PC-3 (cell line): ENCODE measurements around the gene POLR3E. TPM values are rescaled to one million over a fixed set of nuclear protein-coding genes. Genes with fewer than 3 reads are reported as not detected.

Experiments used
- ATAC-seq: fragments of 200-7000 bp; cut with Tn5 transposase; 2 replicates; pipeline ENCODE4 v1.9.1; 2020; ENCODE audit warnings: mild to moderate bottlenecking, moderate library complexity
- BruUV-seq: library from RNA; stranded (reverse); fragments of 400-500 nt; replicated peaks from 2 replicates; lab custom pipeline; 2021; lab: Mats Ljungman, UMichigan
- CTCF ChIA-PET: fragments of 300-600 bp; sonication (Branson Sonifier 250); formaldehyde crosslinking; loops from one replicate; lab custom pipeline; 2022; ENCODE audit warnings: antibody characterized with exemption; lab: Charles Lee
- POLR2A ChIA-PET: fragments of 300-600 bp; sonication (Branson Sonifier 250); formaldehyde crosslinking; loops from one replicate; lab custom pipeline; 2022; ENCODE audit warnings: antibody characterized with exemption; ENCODE audit not compliant: unreplicated experiment; lab: Charles Lee
- DNase-seq: peaks from one replicate; pipeline ENCODE4 v3.0.0-alpha.2; 2015
- H2AFZ ChIP-seq: fragments of 300-600 bp; sonication (generic); 2 replicates; pipeline ENCODE4 v1.6.0; 2016; ENCODE audit warnings: antibody characterized with exemption, low read length
- H3F3A ChIP-seq: fragments of 300-600 bp; sonication (generic); one replicate; pipeline ENCODE4 v1.6.0; 2017; ENCODE audit warnings: antibody characterized with exemption, low read length, control low read depth, mild to moderate bottlenecking; ENCODE audit not compliant: unreplicated experiment
- H3K27ac ChIP-seq: fragments of 300-600 bp; sonication (generic); 2 replicates; pipeline ENCODE4 v1.5.1; 2016; ENCODE audit warnings: mild to moderate bottlenecking, low read length
- H3K27me3 ChIP-seq: fragments of 300-600 bp; sonication (generic); 2 replicates; pipeline ENCODE4 v1.6.1; 2016; ENCODE audit warnings: low read length, mixed read lengths
- H3K36me3 ChIP-seq: fragments of 300-600 bp; sonication (generic); 2 replicates; pipeline ENCODE4 v1.6.1; 2016; ENCODE audit warnings: low read depth, mixed run types, low read length, mixed read lengths
- H3K4me1 ChIP-seq: fragments of 300-600 bp; sonication (generic); 2 replicates; pipeline ENCODE4 v1.5.1; 2016; ENCODE audit warnings: low read length; ENCODE audit not compliant: insufficient read depth
- H3K4me2 ChIP-seq: fragments of 300-600 bp; sonication (generic); 2 replicates; pipeline ENCODE4 v1.6.0; 2016; ENCODE audit warnings: low read length
- H3K4me3 ChIP-seq: fragments of 300-600 bp; sonication (generic); 2 replicates; pipeline ENCODE4 v1.5.1; 2016; ENCODE audit warnings: mild to moderate bottlenecking, low read length, mixed read lengths
- H3K79me2 ChIP-seq: fragments of 300-600 bp; sonication (generic); 2 replicates; pipeline ENCODE4 v1.6.1; 2017; ENCODE audit warnings: low read length, mixed read lengths
- H3K9ac ChIP-seq: fragments of 300-600 bp; sonication (generic); 2 replicates; pipeline ENCODE4 v1.6.0; 2016; ENCODE audit warnings: mild to moderate bottlenecking, low read length
- H3K9me2 ChIP-seq: fragments of 300-600 bp; sonication (generic); replicated peaks from 2 replicates; pipeline ENCODE4 v1.6.1; 2016; ENCODE audit warnings: mixed run types, low read length, mixed read lengths
- H3K9me3 ChIP-seq: fragments of 300-600 bp; sonication (generic); 2 replicates; pipeline ENCODE4 v1.6.1; 2016; ENCODE audit warnings: low read length, mixed read lengths
- H4K20me1 ChIP-seq: fragments of 300-600 bp; sonication (generic); 2 replicates; pipeline ENCODE4 v1.6.1; 2016; ENCODE audit warnings: low read length, mixed read lengths
- CTCF ChIP-seq: fragments of 300-600 bp; sonication (generic); conservative IDR thresholded peaks from 2 replicates; pipeline ENCODE4 v1.5.1; 2017; ENCODE audit warnings: antibody characterized with exemption, low read depth, mild to moderate bottlenecking, low read length
- EZH2 ChIP-seq: fragments of 300-600 bp; sonication (generic); IDR thresholded peaks from one replicate; pipeline ENCODE4 v1.6.1; 2017; ENCODE audit warnings: antibody characterized with exemption, mild to moderate bottlenecking, low read length; ENCODE audit not compliant: unreplicated experiment
- EZH2phosphoT487 ChIP-seq: fragments of 300-600 bp; sonication (generic); IDR thresholded peaks from 2 replicates; pipeline ENCODE4 v1.6.1; 2018; ENCODE audit warnings: mild to moderate bottlenecking, antibody characterized with exemption, low read length, borderline replicate concordance
- intact Hi-C: fragments of 100-400 bp; cut with micrococcal nuclease; formaldehyde crosslinking; loops from 2 replicates; pipeline ENCODE4 v1.9.0; 2023
- total RNA-seq: library from RNA; depleted of rRNA; stranded (reverse); fragments of >200 nt; gene quantifications from 2 replicates; pipeline ENCODE4 v1.2.3, GENCODE V29; 2014

The POLR3E gene
- total RNA-seq, 1 experiment from 2014 or later, result 48.8 TPM

- BruUV-seq, result no TSS peak
- CTCF ChIA-PET, result no interaction called here
- DNase-seq (no peak), ATAC-seq (no peak)
- Histone ChIP-seq H3K9ac (no peak overlapping the region), H3K4me2 (no peak overlapping the region), H3K79me2 (no peaks in the 10 kb centered on the region), H3K9me3 (no peaks in the 10 kb centered on the region), H3K27me3 (no peaks in the 10 kb centered on the region), H2AFZ (no peak overlapping the region), H3K4me1 (no peaks in the 10 kb centered on the region), H3F3A (no peaks in the 10 kb centered on the region), H4K20me1 (no peaks in the 10 kb centered on the region), H3K27ac (no peak overlapping the region), H3K9me2 (no peaks in the 10 kb centered on the region), H3K4me3 (no peak overlapping the region), H3K36me3 (peaks cover 7% of the 10 kb centered on the region; the same call in 1 of the 2 replicates)
- intact Hi-C loops, result loop anchor here (10.0 kb wide), 1 partner anchor 48 kb away; the partner anchor contains the start of gene CDR2
- TF ChIP-seq CTCF (no peak), EZH2phosphoT487 (no peak), EZH2 (no peak)
- POLR2A ChIA-PET, result no interaction called here
Measured at GRCh38 chr16:22326369-22326652, 29.1 kb downstream of the POLR3E start.

- Histone ChIP-seq H3K9ac (no peak overlapping the region), H3K79me2 (no peaks in the 10 kb centered on the region), H4K20me1 (no peaks in the 10 kb centered on the region), H2AFZ (no peak overlapping the region), H3K36me3 (peaks cover 6% of the 10 kb centered on the region; the same call in 1 of the 2 replicates), H3K4me1 (no peaks in the 10 kb centered on the region), H3K9me2 (no peaks in the 10 kb centered on the region), H3K27me3 (no peaks in the 10 kb centered on the region), H3K4me3 (no peak overlapping the region), H3K27ac (no peak overlapping the region), H3K4me2 (no peak overlapping the region), H3K9me3 (no peaks in the 10 kb centered on the region), H3F3A (no peaks in the 10 kb centered on the region)
- ChIA-PET CTCF (interaction anchor here (0.6 kb wide), 1 partner anchor 27 kb away, joined by 11 read pairs; no protein-coding TSS in a partner anchor), POLR2A (no interaction called here)
- no TSS peak for BruUV-seq
- TF ChIP-seq EZH2 (no peak), CTCF (no peak), EZH2phosphoT487 (no peak)
- ATAC-seq (no peak), DNase-seq (no peak)
- intact Hi-C loops, result loop anchor here (10.0 kb wide), 1 partner anchor 48 kb away; the partner anchor contains the start of gene CDR2
Measured at GRCh38 chr16:22326771-22327445, 29.7 kb downstream of the POLR3E start.

GRCh38 chr16:22327446-22327775 is 30.2 kb downstream of the POLR3E start:
- H3K9me3 ChIP-seq, result no peaks in the 10 kb centered on the region
- ATAC-seq (no peak), DNase-seq (no peak)
- H3K4me2 ChIP-seq, result no peak overlapping the region
- no TSS peak for BruUV-seq
- H3K9me2 ChIP-seq, result no peaks in the 10 kb centered on the region
- no peaks in the 10 kb centered on the region for H3K27me3 ChIP-seq
- H3K27ac ChIP-seq, result no peak overlapping the region
- CTCF ChIA-PET, result interaction anchor here (0.6 kb wide), 1 partner anchor 28 kb away, joined by 11 read pairs; no protein-coding TSS in a partner anchor
- no peaks in the 10 kb centered on the region for H4K20me1 ChIP-seq
- no peaks in the 10 kb centered on the region for H3K79me2 ChIP-seq
- H3K4me1 ChIP-seq, result no peaks in the 10 kb centered on the region
- intact Hi-C loops, result loop anchor here (10.0 kb wide), 1 partner anchor 47 kb away; the partner anchor contains the start of gene CDR2
- peaks cover 9% of the 10 kb centered on the region; the same call in 1 of the 2 replicates for H3K36me3 ChIP-seq
- H3F3A ChIP-seq, result no peaks in the 10 kb centered on the region
- TF ChIP-seq EZH2, result no peak
- TF ChIP-seq EZH2phosphoT487, result no peak
- TF ChIP-seq CTCF, result no peak
- POLR2A ChIA-PET, result no interaction called here
- H2AFZ ChIP-seq, result no peak overlapping the region
- H3K9ac ChIP-seq, result no peak overlapping the region
- H3K4me3 ChIP-seq, result no peak overlapping the region
